C4-2B (cell line): ENCODE data around the gene PRKAR2B.

Experiments
- H3K27ac ChIP-seq: fragments of 450-650 bp; 2 replicates; pipeline ENCODE4 v1.5.1; 2017
- ZFX ChIP-seq: fragments of 450-650 bp; IDR thresholded peaks from 2 replicates; pipeline ENCODE4 v1.6.1; 2017
- TF ChIP-seq, protein P1 (sequence below): fragments of 450-650 bp; conservative IDR thresholded peaks from 2 replicates; pipeline ENCODE4 v1.5.1; 2017; ENCODE audit warnings: mild to moderate bottlenecking

PRKAR2B gene

DNA sequence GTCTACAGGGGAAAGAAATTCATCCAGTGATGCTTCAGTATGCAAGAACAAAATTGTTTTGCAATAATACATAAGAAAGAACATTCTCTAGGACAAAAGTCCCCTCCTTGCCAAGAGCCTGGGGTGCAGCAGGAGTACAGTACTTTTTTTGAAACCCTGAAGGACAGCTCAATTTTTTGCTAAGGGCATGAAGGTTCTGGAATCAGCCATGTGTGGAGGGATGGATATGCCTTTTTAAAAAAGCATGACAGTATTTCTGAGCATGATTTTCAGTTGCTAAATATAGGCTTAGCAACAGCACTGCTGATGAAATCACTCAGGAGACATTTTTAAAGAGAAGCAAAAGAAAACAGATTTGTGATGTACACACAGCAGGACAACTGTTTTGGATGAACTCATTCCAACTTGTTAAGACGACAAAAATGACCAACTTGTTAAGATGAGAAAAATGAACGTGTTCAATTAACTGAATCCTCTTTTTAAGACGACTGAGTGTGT lies 163.6 kb downstream of the PRKAR2B start:
- H3K27ac ChIP-seq, result no peak overlapping the region
- TF ChIP-seq, protein P1, sequence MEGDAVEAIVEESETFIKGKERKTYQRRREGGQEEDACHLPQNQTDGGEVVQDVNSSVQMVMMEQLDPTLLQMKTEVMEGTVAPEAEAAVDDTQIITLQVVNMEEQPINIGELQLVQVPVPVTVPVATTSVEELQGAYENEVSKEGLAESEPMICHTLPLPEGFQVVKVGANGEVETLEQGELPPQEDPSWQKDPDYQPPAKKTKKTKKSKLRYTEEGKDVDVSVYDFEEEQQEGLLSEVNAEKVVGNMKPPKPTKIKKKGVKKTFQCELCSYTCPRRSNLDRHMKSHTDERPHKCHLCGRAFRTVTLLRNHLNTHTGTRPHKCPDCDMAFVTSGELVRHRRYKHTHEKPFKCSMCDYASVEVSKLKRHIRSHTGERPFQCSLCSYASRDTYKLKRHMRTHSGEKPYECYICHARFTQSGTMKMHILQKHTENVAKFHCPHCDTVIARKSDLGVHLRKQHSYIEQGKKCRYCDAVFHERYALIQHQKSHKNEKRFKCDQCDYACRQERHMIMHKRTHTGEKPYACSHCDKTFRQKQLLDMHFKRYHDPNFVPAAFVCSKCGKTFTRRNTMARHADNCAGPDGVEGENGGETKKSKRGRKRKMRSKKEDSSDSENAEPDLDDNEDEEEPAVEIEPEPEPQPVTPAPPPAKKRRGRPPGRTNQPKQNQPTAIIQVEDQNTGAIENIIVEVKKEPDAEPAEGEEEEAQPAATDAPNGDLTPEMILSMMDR, result no peak
- no peak for TF ChIP-seq ZFX

DNA sequence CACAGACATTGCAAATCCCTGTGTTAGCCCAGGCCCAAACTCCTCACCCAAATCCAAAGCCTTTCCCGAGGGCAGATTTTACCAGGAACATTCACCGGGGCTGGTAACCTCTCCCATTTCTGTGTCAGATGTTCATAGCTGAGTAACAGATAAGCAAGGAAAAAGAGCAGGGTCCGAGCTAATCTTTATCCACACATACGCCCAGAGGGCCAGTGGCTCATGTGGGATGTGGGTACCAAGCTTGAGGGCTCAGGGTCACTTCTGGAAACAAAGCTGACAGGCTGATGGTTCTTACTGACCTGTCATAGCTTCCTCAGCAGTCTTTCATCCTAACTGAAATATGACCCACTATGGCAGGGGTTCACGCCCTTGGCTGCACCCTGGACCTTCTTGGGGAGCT lies 164.1 kb downstream of the PRKAR2B start:
- TF ChIP-seq ZFX, result no peak
- TF ChIP-seq, protein P1, result no peak
- H3K27ac ChIP-seq, result no peak overlapping the region

DNA sequence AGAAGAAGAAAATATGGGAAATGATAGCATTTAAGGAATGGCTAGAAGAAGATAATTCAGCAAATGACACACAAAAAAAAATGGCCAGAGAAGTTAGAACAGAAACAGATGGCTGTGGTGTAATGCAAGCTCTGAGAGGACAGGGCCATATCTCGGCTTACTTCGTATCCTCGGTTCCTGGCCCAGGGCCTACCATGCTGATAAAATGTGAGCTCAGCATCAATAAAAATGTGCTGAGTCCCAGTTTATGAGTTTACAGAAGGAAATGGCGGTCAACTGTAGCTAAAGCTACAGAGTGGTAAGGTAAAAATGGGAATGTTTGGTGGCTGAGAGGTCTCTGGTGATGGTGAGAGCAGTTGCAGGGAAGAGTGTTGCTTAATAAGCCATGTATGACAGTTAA lies 165.1 kb downstream of the PRKAR2B start:
- TF ChIP-seq ZFX, result no peak
- TF ChIP-seq, protein P1, result no peak
- H3K27ac ChIP-seq, result peak overlapping the region; percentile 28

DNA sequence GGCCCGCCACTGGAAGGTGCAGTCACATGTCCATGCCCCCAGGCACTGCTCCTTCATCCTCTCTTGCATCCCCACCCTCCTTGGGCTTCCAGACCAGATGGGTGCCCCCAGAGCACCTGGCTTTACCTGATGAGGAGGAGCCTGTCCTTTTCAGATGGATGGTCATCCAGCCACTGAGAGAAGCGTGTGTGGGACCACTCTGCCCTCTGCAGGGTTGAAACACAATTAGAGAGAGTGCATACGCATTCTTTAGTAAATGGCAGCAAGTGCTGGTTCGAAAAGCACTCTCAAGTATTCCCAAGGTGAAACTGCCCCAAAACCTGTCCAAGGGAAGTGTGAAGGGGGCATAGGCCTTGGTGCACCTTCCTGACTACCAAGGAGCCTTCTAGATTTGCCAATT lies 165.9 kb downstream of the PRKAR2B start:
- peak overlapping the region; percentile 28 for H3K27ac ChIP-seq
- TF ChIP-seq ZFX, result no peak
- TF ChIP-seq, protein P1, result no peak
